K562 (cell line): ENCODE data around the gene LCNL1.

Source experiments
- HOMEZ ChIP-seq: fragments of 250-450 bp; sonication (Bioruptor Pico); IDR thresholded peaks from 2 replicates; pipeline ENCODE4 v1.4.0; 2020; ENCODE audit warnings: mild to moderate bottlenecking, moderate library complexity
- MLLT1 ChIP-seq, 2 experiments: fragments of 450-650 bp; IDR thresholded peaks; 2 replicates each; pipeline ENCODE4 v1.6.1; 2016
- SMC3 ChIP-seq: conservative IDR thresholded peaks from 2 replicates; pipeline ENCODE4 v1.6.1; 2011; ENCODE audit warnings: low read depth, low read length, improper control_type of control experiment; ENCODE audit not compliant: insufficient read depth
- ZNF184 ChIP-seq: sonication (generic); formaldehyde crosslinking; IDR thresholded peaks from 2 replicates; pipeline ENCODE4 v1.5.0; 2020; ENCODE audit warnings: missing genetic modification reagents
- TF ChIP-seq, protein P1 (sequence below), 3 experiments: IDR thresholded peaks in 2 of 3; conservative IDR thresholded peaks in 1 of 3; 2 replicates each; pipeline ENCODE4 v1.5.1; 2011 to 2012; ENCODE audit warnings: low read length in 3 of 3, mild to moderate bottlenecking in 3 of 3, control low read depth in 2 of 3, improper control_type of control experiment in 1 of 3, inconsistent platforms in 1 of 3, low read depth in 1 of 3, mixed read lengths in 1 of 3, moderate library complexity in 1 of 3; ENCODE audit not compliant: insufficient read depth in 2 of 3

GRCh38 chr9:136985027-136985602 is 2.3 kb downstream of the LCNL1 start:
- TF ChIP-seq, protein P1, sequence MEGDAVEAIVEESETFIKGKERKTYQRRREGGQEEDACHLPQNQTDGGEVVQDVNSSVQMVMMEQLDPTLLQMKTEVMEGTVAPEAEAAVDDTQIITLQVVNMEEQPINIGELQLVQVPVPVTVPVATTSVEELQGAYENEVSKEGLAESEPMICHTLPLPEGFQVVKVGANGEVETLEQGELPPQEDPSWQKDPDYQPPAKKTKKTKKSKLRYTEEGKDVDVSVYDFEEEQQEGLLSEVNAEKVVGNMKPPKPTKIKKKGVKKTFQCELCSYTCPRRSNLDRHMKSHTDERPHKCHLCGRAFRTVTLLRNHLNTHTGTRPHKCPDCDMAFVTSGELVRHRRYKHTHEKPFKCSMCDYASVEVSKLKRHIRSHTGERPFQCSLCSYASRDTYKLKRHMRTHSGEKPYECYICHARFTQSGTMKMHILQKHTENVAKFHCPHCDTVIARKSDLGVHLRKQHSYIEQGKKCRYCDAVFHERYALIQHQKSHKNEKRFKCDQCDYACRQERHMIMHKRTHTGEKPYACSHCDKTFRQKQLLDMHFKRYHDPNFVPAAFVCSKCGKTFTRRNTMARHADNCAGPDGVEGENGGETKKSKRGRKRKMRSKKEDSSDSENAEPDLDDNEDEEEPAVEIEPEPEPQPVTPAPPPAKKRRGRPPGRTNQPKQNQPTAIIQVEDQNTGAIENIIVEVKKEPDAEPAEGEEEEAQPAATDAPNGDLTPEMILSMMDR (IDR thresholded peaks at IDR 0.05 in 2 of 3, conservative IDR thresholded peaks at IDR 0.05 in 1 of 3; ENCODE audit: insufficient read depth in 2 of 3, low read depth in 1 of 3, low read length in 3 of 3): no peak
- no peak for TF ChIP-seq HOMEZ (CRISPR knock-in tag)
- no peak for TF ChIP-seq ZNF184 (CRISPR knock-in tag)
- no peak for TF ChIP-seq SMC3
- no peak for TF ChIP-seq MLLT1 (IDR thresholded peaks at IDR 0.05)
